ENCODE results near the gene VWA3A. TPM values are rescaled to one million over a fixed set of nuclear protein-coding genes. Genes with fewer than 3 reads are reported as not detected.
"Not testable (repeated sequence)": the region's sequence is repeated elsewhere in the genome, so short reads cannot be mapped to it uniquely, and the experiment has no call there.

The VWA3A gene
- not detected in 2 replicates for total RNA-seq (2014; rRNA removed; shearing (Covaris generic))
- polyA plus RNA-seq (2014; cell fraction: nucleus; rRNA removed), result not detected in 2 replicates

GRCh38 chr16:22092143-22092933 is at the start of gene VWA3A:
TSS of gene VWA3A (plus strand) at chr16:22092541. CDS start at chr16:22092638, 97 bp downstream.
- DNase-seq (ENCODE audit: extremely low read depth, low read depth), result no peak

GRCh38 chr16:22043882-22044281 is 48.5 kb upstream of the VWA3A start:
- not testable (repeated sequence) for DNase-seq (ENCODE audit: extremely low read depth, low read depth)

DNA sequence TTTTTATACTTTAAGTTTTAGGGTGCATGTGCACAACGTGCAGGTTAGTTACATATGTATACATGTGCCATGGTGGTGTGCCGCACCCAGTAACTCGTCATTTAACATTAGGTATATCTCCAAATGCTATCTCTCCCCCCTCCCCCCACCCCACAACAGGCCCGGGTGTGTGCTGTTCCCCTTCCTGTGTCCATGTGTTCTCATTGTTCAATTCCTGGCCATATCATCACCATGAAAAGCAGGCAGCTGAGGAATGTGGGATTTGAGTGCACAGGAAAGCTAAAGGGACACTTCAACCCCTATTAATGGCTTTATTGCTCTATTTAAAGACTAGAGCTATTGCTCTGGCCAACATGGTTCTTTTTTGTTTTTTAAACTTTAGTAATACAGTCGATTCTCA is 46.5 kb upstream of the VWA3A start:
- DNase-seq (ENCODE audit: extremely low read depth, low read depth), result not testable (repeated sequence)

GRCh38 chr16:22050963-22051362 is 41.4 kb upstream of the VWA3A start:
- DNase-seq (ENCODE audit: extremely low read depth, low read depth), result no peak

DNA sequence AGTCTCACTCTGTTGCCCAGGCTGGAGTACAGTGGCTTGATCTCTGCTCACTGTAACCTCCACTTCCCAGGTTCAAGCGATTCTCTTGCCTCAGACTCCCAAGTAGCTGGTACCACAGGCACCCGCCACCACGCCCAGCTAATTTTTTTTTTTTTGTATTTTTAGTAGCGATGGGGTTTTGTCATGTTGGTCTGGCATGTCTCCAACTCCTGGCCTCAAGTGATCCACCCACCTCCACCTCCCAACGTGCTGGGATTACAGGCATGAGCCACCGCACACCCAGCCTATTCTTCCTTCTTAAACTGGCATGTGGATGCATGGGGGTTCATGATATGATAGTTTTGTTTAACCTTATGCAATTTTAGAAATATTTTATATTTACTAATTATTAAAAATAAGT is 39.4 kb upstream of the VWA3A start:
- no peak for DNase-seq (ENCODE audit: extremely low read depth, low read depth)

GRCh38 chr16:22053921-22054341 is 38.4 kb upstream of the VWA3A start:
- DNase-seq (ENCODE audit: extremely low read depth, low read depth), result no peak

DNA sequence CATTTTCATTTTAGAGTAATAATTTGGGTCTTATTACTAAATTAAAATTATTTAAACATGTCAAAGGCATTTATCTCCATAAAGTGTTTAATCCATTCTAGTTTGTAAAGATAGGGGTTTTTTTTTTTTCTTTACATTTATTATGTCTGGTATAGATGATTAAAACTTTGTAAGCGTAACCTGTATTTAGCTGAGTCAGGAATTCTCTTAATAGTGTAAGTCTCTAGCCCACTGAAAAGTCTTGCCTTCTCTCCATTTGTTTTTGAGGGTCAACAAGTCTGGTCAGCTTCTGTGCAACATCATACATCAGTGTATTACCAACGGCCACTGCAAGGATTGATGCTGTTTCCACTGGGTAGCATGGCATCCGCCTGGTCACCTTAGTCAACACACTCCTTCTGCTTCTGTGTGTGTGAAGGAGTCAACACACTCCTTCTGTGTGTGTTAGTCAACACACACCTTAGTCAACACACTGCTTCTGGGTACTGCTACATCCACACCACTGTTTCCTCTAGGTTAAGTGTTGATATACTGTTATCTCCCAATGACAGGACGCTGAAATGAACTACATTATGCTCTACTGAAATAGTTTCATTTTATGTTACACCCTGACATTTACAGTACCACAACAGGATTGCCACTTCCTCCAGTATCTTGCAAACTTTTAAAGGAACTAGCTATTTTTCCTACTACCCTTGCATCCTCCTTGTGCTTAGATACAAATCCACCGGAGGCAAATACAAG is 37.3 kb upstream of the VWA3A start:
- no peak for DNase-seq (ENCODE audit: extremely low read depth, low read depth)

DNA sequence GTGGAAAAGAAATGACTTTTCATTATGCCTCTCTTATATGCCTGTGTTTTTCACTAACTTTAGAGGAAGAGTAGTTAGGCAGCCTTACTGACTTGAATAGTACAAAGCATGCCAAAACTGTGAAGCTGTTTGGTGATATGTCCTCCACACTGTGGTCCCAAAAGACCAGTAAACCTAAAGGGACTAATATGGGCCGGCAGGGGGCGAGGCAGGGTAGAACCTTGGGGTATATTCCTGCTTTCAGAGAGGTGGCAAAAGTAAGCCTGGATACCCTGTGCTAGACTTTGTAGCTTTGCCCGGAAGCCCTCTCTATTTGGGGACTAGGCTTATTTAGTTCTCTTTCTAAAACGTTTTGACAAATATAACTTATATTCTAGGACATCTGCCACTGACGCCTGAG is 36.5 kb upstream of the VWA3A start:
- DNase-seq (ENCODE audit: extremely low read depth, low read depth), result no peak

GRCh38 chr16:22063888-22064467 is 28.4 kb upstream of the VWA3A start:
- no peak for DNase-seq (ENCODE audit: extremely low read depth, low read depth)

DNA sequence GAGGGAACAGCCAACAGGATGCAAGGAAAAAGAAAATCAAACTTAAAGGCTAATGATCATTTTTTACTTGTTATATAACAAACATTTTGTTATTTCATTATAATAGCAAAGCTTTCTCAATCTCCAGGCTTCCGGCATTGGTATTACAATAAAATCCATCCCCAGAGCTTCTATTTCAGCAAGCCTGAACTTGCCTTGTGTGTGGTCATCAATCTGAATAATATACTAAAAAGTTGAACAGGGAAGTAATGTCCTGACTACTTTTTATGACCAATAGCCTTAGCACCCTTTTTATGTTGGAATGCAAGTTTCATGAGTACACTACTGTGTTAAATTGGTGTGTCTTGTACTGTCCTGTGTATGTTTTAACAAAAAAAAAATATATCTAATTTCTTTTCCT is 27.1 kb upstream of the VWA3A start:
- no peak for DNase-seq (ENCODE audit: extremely low read depth, low read depth)

DNA sequence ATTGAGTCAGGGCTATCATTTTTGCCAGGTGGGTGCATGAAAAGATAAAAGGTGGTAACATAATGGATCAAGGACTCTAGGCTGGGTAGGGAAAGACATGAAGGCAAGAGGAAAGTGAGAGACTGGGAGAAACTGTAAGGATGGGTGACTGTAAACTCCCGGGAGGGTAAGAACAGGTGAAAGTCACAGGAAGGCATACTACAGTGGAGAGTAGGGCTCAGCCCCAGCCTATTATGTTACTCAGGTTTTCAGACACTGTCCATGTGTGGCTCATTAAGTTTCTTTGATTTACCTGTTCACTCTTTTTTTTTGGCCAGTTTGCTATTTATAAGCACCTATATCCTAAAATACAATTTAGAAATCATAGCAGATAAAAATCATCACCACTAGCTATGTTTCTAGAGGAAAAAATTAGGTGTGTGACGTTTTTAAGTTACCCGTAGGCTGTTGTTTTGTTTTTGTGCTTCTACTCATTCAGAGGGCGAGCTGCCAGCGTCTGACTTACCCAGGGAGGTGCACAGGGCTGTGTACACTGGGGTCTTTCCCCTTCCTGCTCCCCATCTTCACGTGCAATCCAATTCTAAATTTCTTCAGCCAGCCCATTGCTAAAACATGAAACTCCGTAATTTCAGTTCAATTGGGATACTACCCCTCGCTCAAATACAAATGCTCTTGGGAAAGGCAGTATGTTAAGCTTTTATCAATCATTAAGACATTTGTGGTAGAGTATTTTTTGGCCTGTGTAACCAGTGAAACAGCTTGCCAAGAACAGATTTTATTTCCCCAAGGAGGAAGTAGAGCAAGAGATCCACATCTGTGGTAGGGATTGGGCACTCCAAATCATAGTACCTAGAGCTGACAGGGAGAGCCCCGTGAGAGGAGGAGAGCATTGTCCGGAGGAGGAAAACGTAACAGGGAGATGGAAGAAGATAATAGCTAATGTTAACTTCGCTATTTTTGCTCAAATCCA is 21.7 kb upstream of the VWA3A start:
- no peak for DNase-seq (ENCODE audit: extremely low read depth, low read depth)

DNA sequence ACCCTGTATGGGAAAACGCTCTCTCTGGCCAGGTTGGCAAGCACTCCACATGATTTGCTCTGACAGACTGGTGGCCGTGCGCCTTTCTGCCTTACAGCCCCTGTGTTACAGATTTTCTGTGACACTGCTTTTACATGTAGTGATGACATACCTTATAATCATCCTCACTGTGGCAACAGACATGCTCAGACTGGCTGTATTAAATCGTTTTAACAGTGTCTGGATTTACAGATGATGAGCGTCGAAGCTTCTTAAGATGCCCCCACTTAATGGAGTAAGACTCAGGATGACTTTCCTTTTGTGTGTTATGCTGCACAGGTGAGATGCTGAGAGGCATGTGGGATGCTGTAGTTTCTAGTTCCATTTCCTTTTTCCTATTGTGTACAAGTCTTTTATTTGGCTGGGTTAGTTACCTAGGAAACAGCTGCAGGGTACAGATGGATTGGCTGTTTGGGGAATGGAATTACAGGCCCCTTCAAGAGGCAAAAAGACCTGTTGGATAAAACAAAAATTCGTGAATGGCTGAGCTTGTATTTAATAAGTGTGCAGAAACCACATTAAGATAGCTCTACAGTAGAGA is 20.9 kb upstream of the VWA3A start:
- DNase-seq (ENCODE audit: extremely low read depth, low read depth), result no peak

GRCh38 chr16:22073350-22073749 is 19.0 kb upstream of the VWA3A start:
- no peak for DNase-seq (ENCODE audit: extremely low read depth, low read depth)

DNA sequence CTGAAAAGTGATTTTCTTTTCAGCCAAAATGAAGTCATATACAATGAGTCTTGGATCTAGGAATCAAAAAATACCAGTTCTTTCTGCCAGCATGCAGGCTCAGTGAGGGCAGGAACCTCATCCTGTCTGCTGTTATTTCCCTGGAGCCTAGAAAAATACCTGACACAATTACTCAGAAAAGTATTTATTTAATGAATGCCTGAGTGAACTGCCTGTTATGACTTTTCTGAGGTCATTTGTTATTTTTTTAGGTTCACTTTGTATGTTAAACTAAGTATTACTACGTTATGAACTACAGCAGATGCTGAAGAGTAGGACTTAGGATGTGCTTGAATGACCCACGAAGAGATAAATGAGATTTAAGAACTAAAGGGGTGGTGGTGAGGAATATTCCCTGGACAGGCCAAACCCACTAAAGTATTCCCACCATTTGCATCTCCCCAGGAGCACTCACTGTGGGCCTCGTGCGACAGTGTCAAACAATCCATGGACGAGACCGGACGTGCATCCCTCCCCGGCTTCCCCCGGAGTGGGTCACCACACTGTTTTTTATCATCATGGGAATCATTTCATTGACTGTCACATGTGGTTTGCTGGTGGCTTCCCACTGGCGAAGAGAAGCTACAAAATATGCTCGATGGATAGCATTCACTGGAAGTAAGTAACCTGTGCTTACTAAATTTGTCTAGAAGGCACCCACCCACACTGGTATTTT is 17.1 kb upstream of the VWA3A start:
- DNase-seq (ENCODE audit: extremely low read depth, low read depth), result no peak

DNA sequence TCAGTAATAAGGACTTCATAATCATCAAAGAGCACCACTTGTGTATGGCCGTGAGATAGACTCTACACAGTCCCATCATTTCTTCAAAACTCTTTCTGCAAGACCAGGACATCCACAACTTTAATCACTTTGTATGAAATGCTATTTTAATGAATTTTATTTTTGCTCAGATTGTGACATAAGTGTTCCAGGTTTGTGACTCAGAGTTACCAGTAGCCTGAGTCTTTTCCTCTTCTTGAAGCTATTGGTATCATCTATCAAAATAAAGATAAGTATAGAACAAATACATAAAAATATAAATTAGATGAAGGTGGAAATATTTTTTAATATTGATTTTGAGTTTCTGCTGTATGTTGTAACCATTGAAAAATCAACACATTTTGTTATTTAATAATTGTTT is 16.6 kb upstream of the VWA3A start:
- no peak for DNase-seq (ENCODE audit: extremely low read depth, low read depth)

DNA sequence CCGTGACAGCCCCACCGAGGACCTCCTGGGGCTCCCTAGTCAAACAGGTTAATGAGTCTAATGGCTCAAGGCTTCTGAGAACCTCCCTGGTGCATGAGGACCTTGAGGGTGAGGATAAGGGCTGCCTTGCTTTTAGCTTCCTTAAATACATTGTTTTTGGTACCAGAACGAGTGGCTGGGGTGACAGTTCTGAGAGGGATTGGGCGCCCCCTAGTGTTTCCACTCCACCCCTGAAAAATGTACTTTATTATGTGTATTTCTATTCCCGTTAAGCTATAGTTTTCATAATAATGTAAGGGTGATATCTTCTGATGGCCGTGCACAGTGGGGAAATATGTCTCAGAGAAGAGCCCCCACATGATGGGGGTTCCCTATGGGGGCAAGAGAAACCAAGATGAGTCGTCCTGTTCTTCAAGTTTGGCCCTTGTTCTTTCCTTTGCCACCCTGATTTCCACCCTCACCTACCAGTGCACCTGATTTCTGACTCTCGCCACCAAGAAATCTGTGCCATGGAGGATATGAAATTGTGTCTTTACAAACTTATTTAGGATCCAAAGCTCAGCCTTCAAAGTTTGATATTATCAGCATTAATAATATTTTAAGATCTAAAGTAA is 14.5 kb upstream of the VWA3A start:
- peak; percentile 53 for DNase-seq (ENCODE audit: extremely low read depth, low read depth)

- no peak for DNase-seq (ENCODE audit: extremely low read depth, low read depth)
Observed at GRCh38 chr16:22078656-22079055, 13.7 kb upstream of the VWA3A start.

- no peak for DNase-seq (ENCODE audit: extremely low read depth, low read depth)
Observed at GRCh38 chr16:22081050-22081449, 11.3 kb upstream of the VWA3A start.

GRCh38 chr16:22086440-22086839 is 5.9 kb upstream of the VWA3A start:
- DNase-seq (ENCODE audit: extremely low read depth, low read depth), result no peak

All from NCI-H460 (cell line).